Measurements from ENCODE around the gene CAPN15.
A peak's percentile ranks its signal among the peaks of the same experiment; 100 is the strongest.

The CAPN15 gene

DNA sequence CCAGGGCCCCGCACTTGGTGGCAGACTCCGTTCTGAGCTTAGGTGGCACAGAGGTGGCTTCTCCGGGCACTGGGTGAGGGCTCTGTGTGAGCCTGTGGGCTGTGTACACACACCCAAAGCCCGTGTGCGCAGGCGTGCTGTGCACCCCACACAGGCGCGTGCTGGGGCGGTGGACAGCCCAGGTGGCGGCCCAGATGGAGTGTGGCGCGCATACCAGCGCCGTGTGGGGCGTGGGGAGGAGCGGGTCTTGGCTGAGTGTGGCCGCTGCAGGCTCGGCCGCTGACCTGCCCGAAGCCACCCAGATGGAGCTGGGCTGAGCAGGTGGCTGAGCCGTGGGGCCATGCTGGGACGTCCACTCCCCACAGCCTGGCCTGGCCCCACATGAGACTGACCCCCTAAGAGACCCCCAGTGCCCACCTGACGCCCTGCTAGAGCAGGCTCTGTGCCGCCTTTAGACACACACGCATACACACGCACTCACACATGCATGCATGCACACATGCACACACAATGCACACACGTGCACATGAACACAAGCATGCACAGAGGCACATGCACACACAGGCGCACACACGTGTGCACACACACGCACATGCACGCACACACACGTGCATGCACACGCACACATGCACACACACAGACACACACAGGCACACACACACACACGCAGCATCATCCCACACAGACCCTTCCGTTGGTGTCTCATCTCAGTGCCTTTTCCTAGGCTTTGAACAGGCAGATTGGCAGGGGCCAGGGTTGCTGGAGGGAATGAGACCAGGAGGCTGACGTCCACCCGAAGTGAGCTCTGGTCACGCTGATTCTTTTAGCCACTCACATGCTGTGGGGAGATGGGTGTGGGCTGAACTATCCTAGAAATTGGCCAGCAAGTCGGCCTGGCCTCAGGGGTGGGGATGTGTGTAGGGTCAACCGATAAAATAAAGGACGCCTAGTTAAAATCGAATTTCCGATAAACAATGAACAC, 34.7 kb downstream of the CAPN15 start:
- no peak for DNase-seq (ENCODE audit: low read depth)

DNA sequence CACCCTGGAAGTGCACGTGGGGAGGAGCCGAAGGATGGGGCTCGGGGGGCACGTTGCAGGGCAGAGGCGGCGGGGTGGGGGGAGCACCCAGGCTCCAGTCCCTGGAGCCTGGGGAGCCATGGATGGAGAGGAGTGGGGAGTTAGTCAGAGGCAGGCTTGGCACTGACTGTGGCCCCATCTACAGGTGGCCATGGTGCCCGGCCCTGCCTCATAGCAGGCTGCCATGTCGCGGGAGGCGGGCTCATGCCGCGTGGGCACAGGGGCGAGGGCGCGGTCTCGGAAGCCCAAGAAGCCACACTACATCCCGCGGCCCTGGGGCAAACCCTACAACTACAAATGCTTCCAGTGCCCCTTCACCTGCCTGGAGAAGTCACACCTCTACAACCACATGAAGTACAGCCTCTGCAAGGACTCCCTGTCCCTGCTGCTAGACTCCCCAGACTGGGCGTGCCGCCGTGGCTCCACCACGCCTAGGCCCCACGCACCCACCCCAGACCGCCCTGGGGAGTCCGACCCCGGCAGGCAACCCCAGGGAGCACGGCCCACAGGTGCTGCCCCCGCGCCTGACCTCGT, 35.6 kb downstream of the CAPN15 start:
- DNase-seq (ENCODE audit: low read depth): no peak

DNA sequence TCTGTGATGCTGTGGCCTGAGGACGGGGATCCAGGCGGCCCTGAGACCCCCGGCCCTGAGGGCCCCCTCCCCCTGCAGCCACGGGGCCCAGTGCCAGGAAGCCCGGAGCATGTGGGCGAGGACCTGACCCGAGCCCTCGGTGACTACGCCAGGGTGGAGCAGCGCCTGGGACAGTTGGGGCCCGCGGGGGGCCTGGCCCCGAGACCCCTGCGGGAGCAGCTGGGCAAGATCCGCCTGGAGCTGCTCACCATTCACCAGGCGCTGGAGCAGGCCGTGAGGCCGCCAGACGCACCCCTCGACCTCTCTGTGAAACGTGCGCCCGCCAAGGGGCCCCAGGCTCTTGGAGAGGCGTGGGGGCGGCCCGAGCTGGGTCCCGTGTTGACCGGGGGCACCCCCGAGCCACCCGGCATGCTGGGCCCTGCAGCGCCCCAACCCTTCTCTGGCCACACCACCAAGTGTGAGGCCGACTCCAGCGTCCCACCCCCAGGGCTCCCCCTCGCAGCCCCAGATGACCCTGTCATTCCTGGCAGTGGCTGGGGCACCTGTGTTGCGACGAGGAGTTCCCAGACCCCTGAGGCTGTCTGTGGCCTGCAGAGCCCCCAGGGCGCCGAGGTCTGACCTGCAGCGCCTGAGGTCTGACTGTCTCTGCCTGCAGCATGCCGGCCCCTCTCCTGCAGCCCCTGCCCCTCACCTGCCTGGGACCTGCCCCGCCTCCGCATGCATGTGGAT, 37.3 kb downstream of the CAPN15 start:
- DNase-seq (ENCODE audit: low read depth): no peak

DNA sequence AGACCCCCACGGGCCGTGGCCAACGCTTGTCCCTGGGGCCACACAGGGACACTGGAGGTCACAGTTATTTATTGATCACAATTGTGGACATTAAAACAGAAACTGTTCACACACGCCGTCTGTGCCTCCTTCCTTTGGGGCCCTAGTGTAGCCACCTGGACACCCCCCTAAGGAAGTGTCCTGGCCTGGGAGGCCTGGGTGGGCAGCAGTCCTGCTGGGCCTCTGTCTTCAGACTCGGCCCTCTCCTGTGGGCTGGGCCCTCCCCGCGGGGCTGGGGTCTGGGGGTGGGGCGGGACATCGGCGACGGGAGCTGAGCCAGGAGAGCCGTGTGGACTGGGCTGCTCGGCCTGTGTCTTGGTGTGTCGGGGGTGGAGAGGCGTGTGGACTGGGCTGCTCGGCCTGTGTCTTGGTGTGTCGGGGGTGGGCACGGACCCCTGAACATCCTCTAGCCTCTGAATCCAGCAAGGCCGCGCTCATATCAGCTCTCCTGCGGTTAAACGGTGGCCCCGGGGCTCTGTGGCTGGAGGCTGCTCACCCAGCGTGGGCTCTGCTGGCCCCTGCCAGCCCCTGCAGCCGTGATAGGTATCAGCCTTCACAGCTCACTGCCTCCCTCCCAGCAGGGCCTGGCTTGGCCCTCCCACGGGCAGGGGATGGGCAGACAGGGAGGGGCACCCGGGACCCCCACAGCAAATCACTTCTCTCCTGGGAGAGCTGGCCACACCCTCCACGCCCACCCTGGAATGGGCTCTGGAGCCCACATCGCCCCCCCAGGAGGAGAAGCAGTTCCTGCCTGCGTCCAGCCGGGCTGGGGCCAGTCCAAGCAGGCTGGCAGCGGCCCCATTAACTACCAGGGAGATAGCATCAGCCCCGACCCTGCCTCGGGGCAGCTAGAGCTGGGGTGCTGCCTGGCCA, 38.2 kb downstream of the CAPN15 start:
- DNase-seq (ENCODE audit: low read depth): no peak

DNA sequence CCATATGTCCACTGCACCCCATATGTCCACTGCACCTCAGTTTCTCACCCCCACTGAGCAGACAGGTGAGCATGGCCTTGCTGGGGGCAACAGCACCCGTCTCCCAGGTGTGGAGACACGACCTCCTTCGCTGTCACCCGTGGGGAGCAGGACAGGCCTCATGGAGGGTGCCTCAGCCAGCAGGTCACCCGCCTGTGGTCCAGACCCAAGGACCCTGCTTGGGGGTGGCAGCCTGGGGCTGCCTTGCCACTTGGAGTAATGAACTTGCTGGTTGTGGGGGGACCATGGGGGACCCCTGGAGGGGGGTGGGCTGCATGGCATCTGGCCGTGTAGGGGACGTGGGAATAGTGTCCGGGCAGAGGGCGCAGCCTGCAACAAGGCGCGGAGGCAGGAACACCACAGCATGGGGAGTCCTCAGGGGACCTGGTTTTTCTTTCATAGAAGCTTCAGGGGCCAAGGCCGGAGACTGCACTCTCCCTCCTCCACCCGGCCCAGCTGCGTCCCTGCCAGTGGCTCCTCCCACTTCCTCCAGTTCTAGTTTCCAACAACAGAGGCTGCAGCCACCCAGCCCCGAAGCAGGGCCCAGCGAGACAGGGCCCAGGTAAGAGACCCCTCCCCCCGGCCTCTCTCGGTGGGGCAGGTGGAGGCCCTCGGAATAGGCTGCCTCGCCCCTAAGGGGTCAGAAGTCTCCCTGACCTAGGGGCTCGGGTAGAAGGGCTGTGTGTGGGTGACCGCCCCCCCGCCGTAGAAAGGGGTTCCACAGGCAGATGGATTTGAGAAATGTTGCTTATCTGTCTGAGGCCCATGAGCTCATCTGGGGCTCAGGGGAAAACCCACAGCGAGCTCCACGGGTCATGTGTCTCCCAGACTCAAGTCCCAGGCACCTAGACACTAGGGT, 39.2 kb downstream of the CAPN15 start, which contains the start of gene NHLRC4:
TSS of gene NHLRC4 (plus strand) at position 531 of the 898 bp plus-strand sequence. CDS start 1,043 bp downstream, outside the sequence.
- DNase-seq (ENCODE audit: low read depth): peak; percentile 26

DNA sequence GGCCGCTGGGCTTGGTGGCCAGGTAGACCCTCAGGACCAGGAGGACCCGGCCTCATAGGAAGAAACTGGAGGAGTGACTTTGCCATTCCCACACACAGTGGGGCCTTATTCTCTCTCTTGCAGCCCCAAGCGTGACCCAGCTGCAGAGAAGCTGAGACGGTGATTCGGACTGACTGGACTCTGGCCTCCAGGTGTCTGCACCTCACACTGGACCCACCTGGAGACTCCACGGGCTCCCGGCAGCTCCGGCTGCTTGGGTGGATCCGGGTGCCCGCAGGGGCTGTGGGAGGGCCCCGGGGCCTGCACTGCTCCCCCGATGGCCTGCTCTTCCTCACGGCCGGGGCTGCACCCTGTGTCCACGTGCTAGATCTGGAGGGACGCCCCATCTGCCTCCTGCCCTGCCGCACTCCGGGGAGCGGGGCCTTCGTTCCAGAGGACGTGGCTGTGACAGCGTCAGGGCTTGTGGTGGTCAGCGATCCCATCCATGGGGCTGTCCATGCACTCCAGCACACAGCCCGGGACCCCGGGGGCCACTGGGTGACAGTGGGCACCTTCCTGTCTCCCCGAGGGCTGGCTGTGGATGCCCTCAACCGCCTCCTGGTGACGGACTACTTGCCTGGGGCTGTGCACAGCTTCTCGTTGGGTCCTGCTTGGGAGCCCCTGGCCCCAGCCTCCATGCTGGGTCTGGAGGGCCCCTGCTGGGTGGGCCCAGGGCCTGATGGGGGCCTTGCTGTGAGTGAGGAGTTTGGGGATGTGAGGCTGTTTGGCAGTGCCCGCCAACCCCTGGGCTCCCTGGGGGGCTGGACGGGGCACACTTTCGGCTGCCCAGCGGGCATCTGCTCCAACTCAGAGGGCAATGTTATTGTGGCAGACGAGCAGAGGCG, 40.1 kb downstream of the CAPN15 start:
- no peak for DNase-seq (ENCODE audit: low read depth)

DNA sequence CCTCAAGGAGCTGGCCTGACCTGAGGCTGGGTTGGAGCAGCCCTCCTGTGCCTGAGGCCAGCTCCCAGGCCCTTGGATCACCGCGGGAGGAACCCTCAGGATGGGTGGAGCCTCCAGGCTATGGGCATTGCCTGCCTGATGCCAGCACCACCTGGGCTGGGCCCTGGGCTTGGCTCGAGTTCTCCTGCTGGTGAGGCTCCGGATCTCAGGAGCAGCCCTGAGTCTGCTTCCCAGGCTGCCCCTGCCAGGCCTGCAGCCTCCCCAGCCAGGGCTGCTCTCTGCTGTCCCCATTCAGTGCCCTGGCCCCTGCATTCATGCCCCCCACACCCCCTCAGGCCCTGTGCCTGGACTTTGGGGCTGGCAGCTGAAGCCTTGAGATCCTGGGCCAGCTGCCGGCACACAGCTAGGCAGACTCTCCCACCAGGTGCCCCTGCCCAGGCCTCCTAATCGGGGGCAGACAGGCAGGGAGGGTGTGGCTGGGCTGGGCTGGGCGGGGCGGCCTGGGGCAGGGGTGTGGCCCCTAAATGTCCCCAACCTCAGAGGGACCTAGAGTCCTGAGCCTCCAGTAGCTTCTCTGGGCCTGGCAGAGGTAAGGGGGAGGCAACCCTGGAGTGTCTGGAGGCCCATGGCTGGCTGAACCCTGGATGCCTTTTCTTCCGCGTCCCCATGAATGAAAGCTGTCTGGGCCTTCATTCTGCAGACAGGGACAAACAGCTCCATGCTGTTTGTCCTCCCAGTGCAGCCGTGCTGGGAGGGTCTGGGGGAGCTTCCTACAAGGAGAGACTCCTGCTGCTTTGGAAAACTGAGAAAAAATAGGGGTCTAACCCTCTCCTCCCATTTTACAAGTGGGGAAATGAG, 41.1 kb downstream of the CAPN15 start:
- no peak for DNase-seq (ENCODE audit: low read depth)

DNA sequence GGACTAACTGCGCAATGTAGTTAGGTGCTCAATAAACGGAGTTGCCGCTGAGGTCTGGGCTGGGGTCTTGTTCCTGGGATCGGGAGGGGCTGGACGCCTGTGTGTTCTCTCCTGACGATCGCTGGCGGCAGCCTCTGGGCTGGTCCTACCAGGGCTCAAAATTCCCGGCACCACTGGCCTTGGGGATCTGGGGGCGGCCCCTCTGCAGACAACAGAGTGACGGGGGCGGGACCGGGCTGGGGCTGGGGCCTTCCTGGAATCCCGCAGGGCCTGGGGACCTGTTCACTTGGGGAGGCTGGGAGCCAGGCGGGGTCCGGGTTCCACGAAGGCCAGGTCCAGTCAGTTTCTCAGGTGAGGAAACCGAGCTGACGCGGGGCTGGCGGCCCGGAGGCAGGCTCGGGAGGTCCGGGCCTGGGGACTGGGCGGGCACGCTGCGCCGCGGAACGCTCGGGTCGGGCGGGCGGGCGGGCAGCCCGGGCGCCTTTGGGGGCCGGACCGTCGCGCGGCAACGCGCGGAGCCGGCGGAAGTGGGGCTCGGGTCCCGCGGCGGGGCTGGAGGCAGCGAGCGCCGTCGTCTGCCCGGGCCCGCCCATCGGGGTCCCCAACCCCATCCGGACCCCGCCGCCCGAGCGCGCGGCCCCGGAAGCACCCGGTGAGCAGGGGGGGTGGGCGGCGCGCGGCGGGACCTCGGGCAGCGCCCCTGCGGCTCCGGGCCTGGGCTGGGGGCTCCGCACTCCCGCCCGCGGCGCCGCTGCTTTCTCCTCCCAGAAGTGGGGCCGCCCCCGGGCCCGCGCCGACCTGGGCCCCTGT, 42.1 kb downstream of the CAPN15 start, which contains the start of gene PIGQ:
TSS of gene PIGQ (plus strand) at position 524 of the 810 bp plus-strand sequence. CDS start 4,107 bp downstream, outside the sequence.
- DNase-seq (ENCODE audit: low read depth): peak; percentile 59

DNA sequence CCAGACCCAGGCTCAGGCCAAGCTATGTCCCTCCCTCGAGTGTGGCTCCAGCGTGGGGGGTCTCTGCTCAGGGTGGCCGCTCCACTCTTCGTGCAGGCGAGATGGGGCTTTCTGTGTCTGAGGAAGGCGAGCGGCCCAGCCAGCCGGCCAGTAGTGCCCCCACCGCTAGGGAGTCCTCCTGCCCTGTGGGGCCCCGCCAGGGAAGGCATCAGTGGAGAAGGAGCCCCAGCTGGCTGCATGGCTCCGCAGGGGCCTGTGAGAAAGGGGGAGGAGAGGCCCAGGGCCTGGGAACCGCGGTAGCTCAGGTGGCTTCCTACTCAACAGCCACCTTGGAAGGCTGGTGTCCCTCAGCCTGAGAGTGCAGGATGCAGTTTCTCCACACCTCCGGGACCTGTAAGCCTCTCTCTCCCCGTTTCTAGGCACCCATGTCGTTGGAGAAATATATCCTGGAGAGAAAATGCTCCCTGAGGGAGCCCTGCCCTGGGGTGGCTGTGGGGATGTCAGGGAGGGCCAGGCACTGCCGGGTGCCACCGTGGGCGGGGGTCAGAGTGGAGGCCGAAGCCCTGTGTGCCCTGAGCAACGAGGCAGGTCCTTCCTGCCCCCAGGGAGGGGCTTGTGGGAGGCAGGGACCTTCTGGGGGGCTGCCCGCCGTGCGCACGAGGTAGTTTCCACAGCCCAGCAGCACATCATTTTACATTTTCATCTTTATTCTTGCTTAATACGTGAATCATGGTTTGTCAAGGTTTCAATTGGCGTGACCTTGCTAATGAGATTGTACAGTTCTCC, 45.5 kb downstream of the CAPN15 start:
- no peak for DNase-seq (ENCODE audit: low read depth)

DNA sequence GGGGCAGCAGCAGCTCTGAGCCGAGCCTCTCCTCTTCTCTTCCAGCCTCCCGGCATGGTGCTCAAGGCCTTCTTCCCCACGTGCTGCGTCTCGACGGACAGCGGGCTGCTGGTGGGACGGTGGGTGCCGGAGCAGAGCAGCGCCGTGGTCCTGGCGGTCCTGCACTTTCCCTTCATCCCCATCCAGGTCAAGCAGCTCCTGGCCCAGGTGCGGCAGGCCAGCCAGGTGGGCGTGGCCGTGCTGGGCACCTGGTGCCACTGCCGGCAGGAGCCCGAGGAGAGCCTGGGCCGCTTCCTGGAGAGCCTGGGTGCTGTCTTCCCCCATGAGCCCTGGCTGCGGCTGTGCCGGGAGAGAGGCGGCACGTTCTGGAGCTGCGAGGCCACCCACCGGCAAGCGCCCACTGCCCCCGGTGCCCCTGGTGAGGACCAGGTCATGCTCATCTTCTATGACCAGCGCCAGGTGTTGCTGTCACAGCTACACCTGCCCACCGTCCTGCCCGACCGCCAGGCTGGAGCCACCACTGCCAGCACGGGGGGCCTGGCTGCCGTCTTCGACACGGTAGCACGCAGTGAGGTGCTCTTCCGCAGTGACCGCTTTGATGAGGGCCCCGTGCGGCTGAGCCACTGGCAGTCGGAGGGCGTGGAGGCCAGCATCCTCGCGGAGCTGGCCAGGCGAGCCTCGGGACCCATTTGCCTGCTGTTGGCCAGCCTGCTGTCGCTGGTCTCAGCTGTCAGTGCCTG, 46.7 kb downstream of the CAPN15 start:
- DNase-seq (ENCODE audit: low read depth): no peak

DNA sequence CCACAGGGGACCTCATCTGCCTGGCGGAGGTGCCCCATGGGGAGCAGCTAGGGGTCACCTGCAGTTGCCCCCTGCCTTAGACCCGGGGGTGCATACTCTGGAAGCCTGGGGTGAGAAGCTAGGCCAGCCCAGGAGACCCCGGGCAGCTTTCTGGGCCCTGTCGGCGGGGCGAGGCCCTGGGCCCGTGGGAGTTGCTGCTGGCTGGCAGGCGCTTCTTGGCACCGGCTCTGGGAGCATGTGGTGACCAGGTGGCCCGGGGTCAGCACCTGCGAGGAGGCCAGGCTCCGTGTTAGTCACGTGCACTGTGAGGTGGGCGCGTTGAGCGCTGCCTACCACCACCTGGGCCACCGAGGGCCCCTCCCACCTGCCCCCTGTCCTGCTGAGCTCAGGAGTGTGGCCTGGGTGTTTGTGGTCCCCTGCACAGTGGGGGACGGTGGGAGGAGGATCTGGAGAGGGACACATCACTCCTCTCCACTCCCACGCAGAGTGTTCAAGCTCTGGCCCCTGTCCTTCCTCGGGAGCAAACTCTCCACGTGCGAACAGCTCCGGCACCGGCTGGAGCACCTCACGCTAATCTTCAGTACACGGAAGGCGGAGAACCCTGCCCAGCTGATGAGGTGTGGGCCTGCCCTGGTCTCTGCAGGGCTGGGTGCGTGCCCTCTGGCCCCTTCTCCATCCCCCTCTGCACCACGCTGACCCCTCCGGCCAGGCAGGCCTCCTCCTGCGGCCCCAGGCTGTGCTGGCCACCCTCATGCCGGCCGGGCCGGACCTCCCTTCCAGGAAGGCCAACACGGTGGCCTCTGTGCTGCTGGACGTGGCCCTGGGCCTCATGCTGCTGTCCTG, 48.1 kb downstream of the CAPN15 start:
- DNase-seq (ENCODE audit: low read depth): no peak

DNA sequence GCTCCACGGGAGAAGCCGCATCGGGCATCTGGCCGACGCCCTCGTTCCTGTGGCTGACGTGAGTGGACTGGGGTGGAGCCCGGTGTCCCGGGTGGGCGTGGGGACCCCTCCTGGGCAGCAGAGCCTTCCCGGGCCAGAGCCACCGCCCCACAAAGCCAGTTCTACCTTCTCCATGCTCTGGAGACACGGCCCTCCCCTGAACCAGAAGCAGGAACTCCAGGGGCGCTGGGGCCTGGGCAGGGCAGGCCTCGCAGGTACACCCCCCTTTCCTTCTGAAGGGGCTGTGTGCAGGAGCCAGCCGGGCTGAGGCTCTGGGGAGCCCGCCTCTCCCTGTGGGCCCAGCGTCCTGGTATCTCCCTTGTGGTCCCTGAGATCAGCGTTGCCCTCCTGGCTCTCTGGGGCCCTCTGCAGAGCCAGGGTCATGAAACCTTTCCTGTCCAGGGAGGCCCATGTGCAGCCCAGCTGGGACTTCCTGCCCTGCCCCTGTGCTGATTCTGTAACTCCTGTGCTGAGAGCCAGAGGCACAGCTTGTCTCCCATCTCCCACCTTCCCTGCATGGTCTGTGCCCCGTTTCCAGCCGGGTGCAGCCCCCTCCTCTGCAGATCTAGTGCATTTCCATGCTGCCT, 48.8 kb downstream of the CAPN15 start:
- no peak for DNase-seq (ENCODE audit: low read depth)

DNA sequence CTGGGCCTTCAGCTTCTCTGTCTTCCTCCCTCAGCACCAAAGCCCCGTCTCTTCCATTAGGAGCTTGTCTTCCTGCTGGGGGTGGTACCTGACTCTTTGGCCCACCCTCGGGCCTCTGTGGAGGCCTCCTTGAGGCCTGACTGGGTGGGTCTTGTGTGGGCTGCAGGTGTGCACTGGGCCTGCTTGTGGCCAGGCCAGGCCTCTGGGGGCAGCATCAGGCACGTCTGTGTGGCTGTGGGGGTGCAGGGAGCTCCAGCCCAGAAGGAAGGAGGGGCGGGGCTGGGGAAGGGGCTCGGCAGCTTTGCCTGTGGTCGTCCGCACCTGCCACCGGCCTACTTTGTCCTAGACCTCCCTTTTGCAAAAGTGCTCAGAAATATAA, 49.3 kb downstream of the CAPN15 start:
- DNase-seq (ENCODE audit: low read depth): no peak

DNA sequence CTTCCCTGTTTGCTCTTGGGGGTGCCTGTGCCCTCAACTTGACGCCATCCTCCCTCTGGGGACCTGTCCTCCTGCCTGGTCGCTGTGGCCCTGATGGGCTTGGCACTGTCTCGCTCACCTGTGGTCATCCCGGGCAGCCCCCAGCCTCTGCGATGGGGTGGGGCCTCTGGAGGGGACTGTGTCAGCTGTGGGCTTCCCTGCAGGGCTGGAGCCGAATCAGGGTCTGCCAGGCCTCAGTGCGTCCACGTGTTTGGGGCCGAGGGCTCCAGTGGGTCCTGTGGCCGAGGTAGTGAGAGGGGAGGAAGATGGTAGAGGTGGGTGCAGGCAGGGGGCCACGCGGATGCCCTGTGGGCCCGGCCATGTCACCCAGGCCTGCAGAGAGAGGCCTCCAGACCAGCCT, 50.3 kb downstream of the CAPN15 start:
- DNase-seq (ENCODE audit: low read depth): no peak

All from activated T-helper 1 cell treated with Interleukin-2 at 50 U/mL for 16 hours (primary cell).